ENCODE data around the gene SYT6.
"Not testable (repeated sequence)": the region's sequence is repeated elsewhere in the genome, so short reads cannot be mapped to it uniquely, and the experiment has no call there.

SYT6 gene

DNA sequence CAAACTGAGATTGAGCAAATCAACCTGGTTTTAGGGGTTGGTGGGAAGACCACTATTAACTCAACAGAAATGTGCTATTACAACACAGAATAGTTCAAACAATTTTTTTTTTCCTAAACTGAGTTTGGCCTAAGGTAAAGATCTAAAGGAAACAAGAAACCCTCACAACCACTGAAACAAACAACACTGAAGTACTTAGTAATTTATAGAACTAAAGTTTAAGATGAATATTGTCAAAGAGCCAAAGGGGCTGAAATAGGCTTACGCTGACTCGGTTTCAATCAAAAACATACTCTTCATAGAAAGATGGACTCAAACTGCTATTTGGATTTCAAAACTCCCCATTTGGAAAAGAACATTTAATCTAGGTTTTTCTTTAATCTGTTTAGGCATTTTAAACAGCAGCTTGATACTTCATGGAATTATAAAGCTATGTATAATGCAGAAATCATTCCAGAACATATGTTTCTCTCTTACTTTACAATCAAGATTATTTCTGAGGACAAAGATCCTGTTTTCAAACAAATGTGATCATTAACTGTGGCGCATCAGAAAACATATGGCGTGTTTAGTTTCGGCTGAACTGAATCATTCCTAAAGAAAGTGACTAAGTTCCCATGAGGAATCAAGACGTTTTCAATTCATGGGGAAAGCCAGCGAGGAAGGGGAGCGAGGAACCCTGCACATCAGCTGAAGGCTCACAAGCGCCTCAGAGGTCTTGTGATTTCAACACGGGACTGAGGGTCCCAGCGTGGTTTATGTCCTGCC is 62.7 kb downstream of the SYT6 start:
- FAIRE-seq, result no peak

DNA sequence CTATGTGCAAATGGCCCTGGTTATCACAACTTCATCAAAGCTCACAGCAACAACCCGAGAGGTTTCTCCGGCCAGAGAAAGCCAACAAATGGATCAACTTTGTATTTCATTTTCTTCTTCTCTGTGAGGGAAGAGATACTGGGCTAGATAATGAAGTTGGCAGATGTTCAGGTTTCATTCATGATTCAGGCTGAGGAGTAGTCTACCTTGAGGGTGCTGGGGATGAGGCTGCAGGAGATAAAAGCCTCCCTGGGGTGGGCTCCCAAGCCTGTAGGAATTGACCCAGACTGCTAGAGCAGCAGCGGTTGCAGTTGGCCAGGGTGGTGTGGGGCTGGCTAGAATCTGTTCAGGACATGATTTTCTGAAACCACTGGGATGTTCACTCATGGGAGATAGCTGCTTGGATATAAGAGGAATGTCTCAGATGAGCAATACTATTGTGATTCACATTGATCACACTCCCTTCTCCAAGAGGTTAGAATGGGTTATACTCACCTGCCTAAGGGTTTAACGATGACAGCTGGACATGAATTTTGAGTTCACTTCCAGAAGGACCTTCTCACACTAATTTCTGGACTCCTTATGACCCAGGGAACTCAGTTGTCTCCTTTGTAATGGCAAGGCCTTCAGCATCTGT is 64.0 kb downstream of the SYT6 start:
- no peak for FAIRE-seq

GRCh38 chr1:114088392-114089299 is 65.0 kb downstream of the SYT6 start:
- FAIRE-seq, result no peak

DNA sequence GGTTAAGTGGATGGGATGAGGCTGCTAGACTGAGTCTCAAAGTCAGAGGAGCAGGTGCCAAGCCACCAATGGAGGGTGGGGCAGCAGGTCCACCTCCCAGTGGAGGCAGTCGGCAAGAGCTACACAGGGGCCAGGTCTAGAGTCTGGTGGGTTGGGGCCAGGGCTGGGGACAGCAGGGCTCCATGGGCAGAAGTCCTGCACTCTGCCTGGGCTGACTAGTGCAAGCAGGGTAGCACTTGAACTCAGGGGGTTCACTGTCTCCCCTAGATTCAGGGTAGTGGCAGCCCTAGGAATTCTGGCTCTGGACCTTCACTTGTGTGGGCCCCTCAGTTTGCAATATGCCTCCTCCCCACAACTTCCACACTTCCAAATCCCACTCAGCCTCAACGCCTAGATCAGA is 66.2 kb downstream of the SYT6 start:
- FAIRE-seq, result no peak

GRCh38 chr1:114086601-114087368 is 66.9 kb downstream of the SYT6 start:
- FAIRE-seq, result no peak

DNA sequence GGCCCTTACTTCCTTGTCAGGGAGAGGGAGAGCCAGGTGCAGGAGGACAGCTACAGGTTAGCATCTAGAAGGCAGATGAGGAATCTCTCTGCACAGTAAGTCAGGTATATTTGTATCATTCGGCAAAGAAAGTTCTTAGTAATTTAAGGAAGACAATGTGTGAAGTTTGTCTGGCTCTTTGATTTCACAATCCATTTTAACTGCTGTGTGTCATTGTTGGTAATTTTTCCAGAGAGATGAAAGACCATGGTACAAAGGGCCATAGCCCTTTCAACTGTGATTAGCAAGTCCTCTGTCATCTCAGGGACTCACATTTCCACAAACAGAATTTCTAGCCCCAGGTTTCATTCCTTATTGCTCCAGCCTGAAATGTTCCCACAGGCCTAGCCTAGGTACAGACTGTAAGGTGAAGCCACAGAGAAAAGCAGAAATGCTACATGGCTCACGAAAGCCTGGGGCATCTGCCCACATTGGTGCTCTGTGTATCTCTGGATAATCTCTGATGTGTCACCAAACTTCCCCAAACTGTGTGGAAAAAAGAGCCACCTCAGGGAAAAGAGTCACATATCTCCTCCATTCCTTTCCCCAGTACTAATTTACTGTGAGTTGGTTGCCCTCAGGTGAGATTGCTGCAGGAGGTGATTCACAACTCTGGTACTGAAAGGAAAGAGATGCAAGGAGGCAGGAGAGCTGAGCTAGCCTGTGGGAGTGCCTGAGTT is 70.6 kb downstream of the SYT6 start:
- no peak for FAIRE-seq

DNA sequence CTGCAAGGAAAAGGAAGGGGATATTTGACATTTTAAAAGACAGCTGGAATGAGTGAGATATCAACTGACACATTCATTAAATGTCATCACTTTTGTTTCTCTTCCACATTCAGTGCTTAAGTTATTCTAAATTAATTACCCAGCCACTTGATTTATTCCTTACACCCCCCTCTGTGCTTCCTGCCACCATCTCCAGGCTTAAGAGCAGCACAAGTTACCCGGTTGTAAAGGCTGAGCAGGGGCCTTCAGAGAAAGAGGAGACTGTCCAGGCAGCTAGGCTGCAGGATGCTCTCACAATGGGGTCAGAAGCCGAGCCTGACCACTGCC is 71.4 kb downstream of the SYT6 start:
- FAIRE-seq, result no peak

DNA sequence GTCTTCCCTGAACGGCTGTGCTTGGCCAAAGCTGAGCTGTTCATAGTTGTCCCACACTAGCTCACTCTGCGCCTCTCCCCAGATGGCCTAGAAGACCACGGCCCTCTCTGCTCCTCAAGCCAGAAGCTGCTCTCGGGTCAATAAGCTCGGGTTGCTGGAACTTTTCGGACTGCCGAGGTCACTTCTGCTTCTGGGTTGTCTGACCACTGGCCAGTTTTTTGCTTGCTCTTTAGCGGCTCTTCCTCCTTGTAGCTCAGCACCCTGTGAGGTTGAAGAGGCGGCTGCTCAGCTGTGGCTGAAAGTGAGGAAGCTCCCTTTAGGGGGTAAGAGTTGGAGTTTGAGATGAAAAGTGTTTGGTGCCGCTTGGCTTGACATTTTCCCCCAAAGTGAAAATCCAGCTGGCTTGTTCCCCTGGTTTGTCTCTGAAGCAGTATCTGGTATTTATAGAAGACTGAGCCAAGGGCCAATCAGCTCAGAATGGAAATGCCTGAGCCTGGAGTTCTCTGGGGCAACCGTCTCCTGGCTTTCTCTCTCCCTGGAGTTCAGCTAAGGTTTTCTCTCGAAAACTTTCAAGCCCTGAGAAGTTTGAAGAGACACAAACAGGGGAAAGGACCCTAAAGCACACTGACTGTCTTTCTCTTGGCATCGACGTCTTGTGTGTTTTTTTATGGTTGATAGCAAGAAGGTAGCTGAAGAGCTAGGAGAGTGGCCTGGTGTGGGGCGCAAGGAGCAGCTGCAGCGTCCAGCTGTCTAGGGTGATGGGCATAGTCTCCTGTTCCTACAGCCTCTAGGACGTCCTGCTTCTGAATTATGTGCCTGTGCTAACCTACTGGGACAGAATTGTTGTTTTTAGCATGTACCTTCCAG is 72.0 kb downstream of the SYT6 start:
- FAIRE-seq, result no peak

GRCh38 chr1:114080511-114081436 is 72.9 kb downstream of the SYT6 start:
- no peak for FAIRE-seq

DNA sequence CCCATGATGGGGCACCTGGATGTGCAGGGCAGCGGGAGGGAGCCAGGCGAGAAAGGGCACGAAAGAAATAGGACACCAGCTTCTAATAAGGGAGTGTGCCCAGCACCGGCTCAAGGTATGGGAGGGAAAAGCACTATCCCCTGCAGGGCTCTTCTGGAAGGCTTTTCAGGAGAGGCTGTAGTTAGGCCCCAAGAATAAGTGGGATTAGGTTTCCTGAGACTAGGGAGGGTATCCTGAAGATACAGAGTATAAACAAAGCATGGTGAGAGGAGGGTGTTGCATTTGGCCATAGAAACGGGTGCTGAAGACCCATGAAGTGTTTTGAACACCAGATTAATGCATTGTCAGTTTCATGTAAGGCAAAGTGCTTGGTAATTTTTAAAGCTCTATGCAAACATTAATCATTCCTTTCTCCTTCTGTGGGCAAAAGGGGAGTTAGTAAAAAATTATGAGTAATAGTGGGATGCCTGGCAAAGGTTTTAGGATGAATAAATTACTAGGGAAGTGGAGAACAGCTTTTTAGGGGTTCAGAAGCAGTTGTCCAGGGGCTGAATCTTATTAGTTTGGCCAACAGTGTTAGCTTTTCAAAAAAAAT is 74.0 kb downstream of the SYT6 start:
- no peak for FAIRE-seq

- no peak for FAIRE-seq
Observed at GRCh38 chr1:114078116-114078515, 75.6 kb downstream of the SYT6 start.

- FAIRE-seq, result no peak
Observed at GRCh38 chr1:114077188-114077587, 76.5 kb downstream of the SYT6 start.

GRCh38 chr1:114076308-114076707 is 77.4 kb downstream of the SYT6 start:
- no peak for FAIRE-seq

- no peak for FAIRE-seq
Observed at GRCh38 chr1:114075546-114076242, 78.0 kb downstream of the SYT6 start.

- no peak for FAIRE-seq
Observed at GRCh38 chr1:114075105-114075504, 78.6 kb downstream of the SYT6 start.

- FAIRE-seq, result no peak
Observed at GRCh38 chr1:114072246-114072645, 81.4 kb downstream of the SYT6 start.

DNA sequence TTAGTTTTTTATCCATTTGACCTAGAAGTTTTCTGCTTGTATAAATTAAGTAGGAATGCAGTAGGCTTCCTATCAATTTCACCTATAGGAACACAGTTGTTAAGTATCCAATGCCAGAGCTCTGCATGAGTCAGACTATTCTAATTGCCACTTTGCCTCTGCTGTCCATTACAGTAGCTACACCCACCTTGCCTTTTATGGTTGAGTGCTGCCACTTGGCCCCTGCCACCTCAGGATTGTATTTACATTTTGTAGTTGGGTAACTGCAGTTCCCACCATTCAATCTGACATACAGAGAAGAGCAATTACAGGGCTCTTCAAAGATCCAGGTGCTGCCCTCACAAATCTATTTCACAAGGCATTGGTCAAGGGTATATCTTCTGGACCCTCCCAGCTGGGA is 83.9 kb downstream of the SYT6 start:
- FAIRE-seq, result not testable (repeated sequence)

- not testable (repeated sequence) for FAIRE-seq
Observed at GRCh38 chr1:114068684-114069083, 85.0 kb downstream of the SYT6 start.

- FAIRE-seq, result not testable (repeated sequence)
Observed at GRCh38 chr1:114065671-114066070, 88.0 kb downstream of the SYT6 start.
